IPS-NIHi7 (cell line): Measurements from ENCODE around the gene TUT1.

Experiments used
- DNase-seq: peaks from one replicate; pipeline ENCODE4 v3.0.0; 2012; ENCODE audit warnings: mixed read lengths; ENCODE audit errors: extremely low spot score

TUT1 gene

GRCh38 chr11:62540804-62541701 is 50.3 kb downstream of the TUT1 start:
- no peak for DNase-seq

GRCh38 chr11:62539238-62539925 is 51.9 kb downstream of the TUT1 start:
- DNase-seq = no peak

GRCh38 chr11:62538470-62539237 is 52.7 kb downstream of the TUT1 start:
- no peak for DNase-seq

- DNase-seq = no peak
Observed at GRCh38 chr11:62536301-62536957, 54.9 kb downstream of the TUT1 start.

- no peak for DNase-seq
Observed at GRCh38 chr11:62535802-62536201, 55.5 kb downstream of the TUT1 start.

GRCh38 chr11:62534779-62535545 is 56.4 kb downstream of the TUT1 start:
- DNase-seq = no peak

- DNase-seq = no peak
Observed at GRCh38 chr11:62532096-62532495, 59.2 kb downstream of the TUT1 start.
